Esophagus muscularis mucosa (tissue), 4 donors: Measurements from ENCODE around the gene MEIOSIN.

ENCODE experiments used
- EP300 ChIP-seq: sonication (generic); formaldehyde crosslinking; IDR thresholded peaks from one replicate; pipeline ENCODE4 v1.6.1; 2017; ENCODE audit warnings: antibody characterized with exemption
- POLR2A ChIP-seq: fragments of 450-650 bp; IDR thresholded peaks from one replicate; pipeline ENCODE4 v1.6.1; 2017; ENCODE audit warnings: antibody characterized with exemption, moderate library complexity, mild to moderate bottlenecking, low read depth
- TF ChIP-seq, protein P1 (sequence below), 3 experiments: fragments of 200-600 bp in 2 of 3; fragments of 450-650 bp in 1 of 3; sonication (generic) in 2 of 3; IDR thresholded peaks; one replicate each; pipeline ENCODE4 v1.5.1; 2017 to 2019; ENCODE audit warnings: antibody characterized with exemption in 3 of 3, mild to moderate bottlenecking in 2 of 3, moderate library complexity in 1 of 3

DNA sequence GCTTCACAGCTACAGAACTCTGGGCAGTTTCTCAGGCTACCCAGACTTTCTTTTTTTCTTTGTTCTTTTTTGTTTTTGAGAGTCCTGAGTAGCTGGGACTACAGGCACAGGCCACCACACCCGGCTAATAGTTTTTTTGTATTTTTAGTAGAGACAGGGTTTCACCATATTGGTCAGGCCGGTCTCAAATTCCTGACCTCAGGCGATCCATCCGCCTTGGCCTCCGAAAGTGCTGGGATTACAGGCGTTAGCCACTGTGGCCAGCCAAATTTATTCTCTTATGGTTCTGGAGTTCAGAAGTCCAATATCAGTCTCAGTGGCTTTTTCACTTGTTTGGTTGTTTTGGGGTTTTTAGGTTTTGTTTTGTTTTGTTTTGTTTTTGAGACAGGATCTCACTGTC lies 12.4 kb downstream of the MEIOSIN start:
- TF ChIP-seq POLR2A, result no peak
- TF ChIP-seq, protein P1, sequence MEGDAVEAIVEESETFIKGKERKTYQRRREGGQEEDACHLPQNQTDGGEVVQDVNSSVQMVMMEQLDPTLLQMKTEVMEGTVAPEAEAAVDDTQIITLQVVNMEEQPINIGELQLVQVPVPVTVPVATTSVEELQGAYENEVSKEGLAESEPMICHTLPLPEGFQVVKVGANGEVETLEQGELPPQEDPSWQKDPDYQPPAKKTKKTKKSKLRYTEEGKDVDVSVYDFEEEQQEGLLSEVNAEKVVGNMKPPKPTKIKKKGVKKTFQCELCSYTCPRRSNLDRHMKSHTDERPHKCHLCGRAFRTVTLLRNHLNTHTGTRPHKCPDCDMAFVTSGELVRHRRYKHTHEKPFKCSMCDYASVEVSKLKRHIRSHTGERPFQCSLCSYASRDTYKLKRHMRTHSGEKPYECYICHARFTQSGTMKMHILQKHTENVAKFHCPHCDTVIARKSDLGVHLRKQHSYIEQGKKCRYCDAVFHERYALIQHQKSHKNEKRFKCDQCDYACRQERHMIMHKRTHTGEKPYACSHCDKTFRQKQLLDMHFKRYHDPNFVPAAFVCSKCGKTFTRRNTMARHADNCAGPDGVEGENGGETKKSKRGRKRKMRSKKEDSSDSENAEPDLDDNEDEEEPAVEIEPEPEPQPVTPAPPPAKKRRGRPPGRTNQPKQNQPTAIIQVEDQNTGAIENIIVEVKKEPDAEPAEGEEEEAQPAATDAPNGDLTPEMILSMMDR (IDR thresholded peaks at IDR 0.05), result no peak
- no peak for TF ChIP-seq EP300
